Urinary bladder (tissue), 4 donors: ENCODE data around the gene KCNK5. TPM values are rescaled to one million over a fixed set of nuclear protein-coding genes. Genes with fewer than 3 reads are reported as not detected.
A peak's percentile ranks its signal among the peaks of the same experiment; 100 is the strongest.

Experiments
- DNase-seq: peaks from one replicate; pipeline ENCODE4 v3.0.0-alpha.2; 2015; ENCODE audit errors: extremely low spot score
- H3K27ac ChIP-seq: one replicate; pipeline ENCODE4 v1.5.1; 2013; ENCODE audit warnings: low read depth, mild to moderate bottlenecking, moderate library complexity
- H3K36me3 ChIP-seq: one replicate; pipeline ENCODE4 v1.6.1; 2013; ENCODE audit warnings: mild to moderate bottlenecking, moderate library complexity; ENCODE audit not compliant: insufficient read depth
- H3K4me1 ChIP-seq: one replicate; pipeline ENCODE4 v1.6.1; 2013; ENCODE audit warnings: mild to moderate bottlenecking, moderate library complexity; ENCODE audit not compliant: insufficient read depth
- H3K4me3 ChIP-seq: one replicate; pipeline ENCODE4 v1.5.1; 2013; ENCODE audit warnings: low read depth, low read length
- WGBS: extraction: QIAGEN DNeasy Blood & Tissue Kit; methylation state at CpG from one replicate; pipeline ENCODE4 v1.1.7; 2013; 5-methylcytosine and 5-hydroxymethylcytosine counted together
- polyA plus RNA-seq: library from polyadenylated mRNA; stranded (reverse); fragments of 200-250 nt; gene quantifications from one replicate; pipeline ENCODE4 v1.2.3, GENCODE V29; 2013
- total RNA-seq: library from RNA; depleted of rRNA; stranded (reverse); fragments of >200 nt; gene quantifications from one replicate; pipeline ENCODE4 v1.2.3, GENCODE V29; 2014
- donor health status: healthy with polysubstance abuse.
- donor health status: healthy.

Gene KCNK5
- total RNA-seq (2.3 TPM), polyA plus RNA-seq (3.1 TPM)

GRCh38 chr6:39228992-39229767, at the start of gene KCNK5:
KCNK5 (minus strand) TSS chr6:39229475; CDS start chr6:39229111, 364 bp downstream.
- WGBS, result 1% methylated on average over 73 of the region's 73 CpGs
- Histone ChIP-seq H3K27ac (no peak within 1 kb of the TSS), H3K4me3 (peak within 1 kb of the TSS; percentile 51), H3K36me3 (no peaks in the 10 kb centered on the region), H3K4me1 (no peaks in the 10 kb centered on the region)
- DNase-seq, result no peak

DNA sequence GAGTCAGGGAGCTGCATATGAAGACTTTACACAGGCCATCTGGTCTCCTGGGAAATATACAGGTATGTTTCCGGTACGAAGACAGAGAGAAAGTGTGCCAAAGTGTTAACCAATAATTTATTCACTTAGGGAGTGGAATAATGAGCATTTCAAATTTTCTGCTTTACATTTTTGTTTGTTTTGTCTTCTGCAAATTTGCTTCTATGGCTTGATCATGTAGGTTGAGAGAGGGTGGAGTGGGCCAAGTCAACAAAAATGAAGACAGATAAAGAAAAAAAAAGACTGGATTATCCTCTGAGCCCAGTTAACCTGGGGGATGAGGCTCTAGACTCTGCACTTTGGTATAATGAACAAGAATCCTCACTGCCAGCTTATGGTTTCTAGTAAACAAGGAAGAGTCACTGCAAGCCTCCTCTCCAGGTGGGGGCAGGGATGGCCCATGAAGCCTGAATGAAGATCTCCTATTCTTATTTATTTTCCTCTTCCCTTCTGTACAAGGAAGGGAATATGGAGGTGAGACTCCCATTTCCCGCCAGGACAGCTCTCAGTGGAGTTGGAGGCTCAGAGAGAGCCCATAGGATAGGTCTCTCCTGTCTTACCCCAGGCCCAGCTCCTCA, 47.2 kb upstream of the KCNK5 start:
- H3K36me3 ChIP-seq, result no peaks in the 10 kb centered on the region
- DNase-seq, result no peak
- no peak overlapping the region for H3K27ac ChIP-seq
- H3K4me3 ChIP-seq, result no peak overlapping the region
- H3K4me1 ChIP-seq, result no peaks in the 10 kb centered on the region
- whole genome bisulfite sequencing, result 80% methylated on average over 3 of the region's 3 CpGs

GRCh38 chr6:39274903-39275302, 45.6 kb upstream of the KCNK5 start:
- DNase-seq, result no peak
- Histone ChIP-seq H3K4me3 (no peak overlapping the region), H3K4me1 (no peaks in the 10 kb centered on the region), H3K36me3 (no peaks in the 10 kb centered on the region), H3K27ac (no peak overlapping the region)
- WGBS, result 83% methylated on average over 3 of the region's 3 CpGs

- Histone ChIP-seq H3K27ac (no peak overlapping the region), H3K4me1 (no peaks in the 10 kb centered on the region), H3K36me3 (no peaks in the 10 kb centered on the region), H3K4me3 (no peak overlapping the region)
- 77% methylated on average over 4 of the region's 4 CpGs for WGBS
- DNase-seq, result no peak
Observed at GRCh38 chr6:39274471-39274870, 45.2 kb upstream of the KCNK5 start.

GRCh38 chr6:39273406-39273821, 44.1 kb upstream of the KCNK5 start:
- WGBS, result 52% methylated on average over 6 of the region's 6 CpGs
- no peaks in the 10 kb centered on the region for H3K36me3 ChIP-seq
- no peaks in the 10 kb centered on the region for H3K4me1 ChIP-seq
- no peak overlapping the region for H3K27ac ChIP-seq
- H3K4me3 ChIP-seq, result no peak overlapping the region
- DNase-seq, result no peak

- 85% methylated on average over 1 of the region's 1 CpG for WGBS
- H3K4me1 ChIP-seq, result no peaks in the 10 kb centered on the region
- H3K4me3 ChIP-seq, result no peak overlapping the region
- H3K27ac ChIP-seq, result no peak overlapping the region
- no peaks in the 10 kb centered on the region for H3K36me3 ChIP-seq
- no peak for DNase-seq
Observed at GRCh38 chr6:39269961-39270360, 40.7 kb upstream of the KCNK5 start.

DNA sequence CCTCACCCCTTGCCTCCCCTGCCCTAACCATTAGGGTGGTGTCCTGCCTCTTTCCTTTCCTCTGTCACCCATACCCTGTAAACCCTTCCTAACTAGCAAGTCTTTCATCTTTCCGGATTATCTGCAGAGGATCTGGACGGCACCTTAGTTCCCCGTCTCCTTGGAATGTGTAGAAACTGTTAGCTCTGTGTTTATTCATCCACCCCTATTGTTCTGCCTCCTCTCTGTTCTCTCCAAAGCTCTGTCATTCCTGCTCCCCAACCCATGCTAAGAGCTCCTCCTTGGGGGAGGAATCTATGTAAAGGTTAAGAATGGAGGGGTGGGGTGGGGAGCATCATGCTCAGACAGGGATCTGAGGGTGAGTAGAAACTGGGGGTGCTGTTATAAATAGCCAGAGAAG, 39.4 kb upstream of the KCNK5 start:
- no peak for DNase-seq

DNA sequence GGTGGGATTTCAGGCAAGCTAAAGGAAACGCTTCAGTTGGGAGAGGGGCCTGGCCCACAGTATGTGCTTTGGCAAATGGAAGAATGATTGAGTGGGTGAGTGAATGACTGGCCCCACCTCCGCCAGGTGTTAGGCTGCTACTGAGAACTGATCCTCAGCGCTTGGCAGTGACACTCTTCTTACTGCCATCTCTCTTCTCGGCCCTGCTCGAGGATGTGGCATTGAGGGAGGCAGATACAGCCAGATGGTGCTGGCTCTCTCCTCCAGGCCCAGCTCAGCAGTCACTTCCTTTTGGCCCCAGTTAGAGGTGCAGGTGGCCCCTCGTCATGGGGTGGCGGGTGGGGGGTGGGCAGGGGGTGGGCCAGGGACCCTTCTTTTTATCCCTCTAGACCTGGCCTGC, 38.9 kb upstream of the KCNK5 start:
- Histone ChIP-seq H3K27ac (no peak overlapping the region), H3K4me3 (no peak overlapping the region), H3K4me1 (no peaks in the 10 kb centered on the region), H3K36me3 (no peaks in the 10 kb centered on the region)
- WGBS, result 78% methylated on average over 7 of the region's 7 CpGs
- no peak for DNase-seq

More for the DNA sequence above, 39.4 kb upstream of the KCNK5 start:
- Histone ChIP-seq H3K4me1 (no peaks in the 10 kb centered on the region), H3K4me3 (no peak overlapping the region), H3K27ac (no peak overlapping the region), H3K36me3 (no peaks in the 10 kb centered on the region)
- 44% methylated on average over 3 of the region's 3 CpGs for WGBS

DNA sequence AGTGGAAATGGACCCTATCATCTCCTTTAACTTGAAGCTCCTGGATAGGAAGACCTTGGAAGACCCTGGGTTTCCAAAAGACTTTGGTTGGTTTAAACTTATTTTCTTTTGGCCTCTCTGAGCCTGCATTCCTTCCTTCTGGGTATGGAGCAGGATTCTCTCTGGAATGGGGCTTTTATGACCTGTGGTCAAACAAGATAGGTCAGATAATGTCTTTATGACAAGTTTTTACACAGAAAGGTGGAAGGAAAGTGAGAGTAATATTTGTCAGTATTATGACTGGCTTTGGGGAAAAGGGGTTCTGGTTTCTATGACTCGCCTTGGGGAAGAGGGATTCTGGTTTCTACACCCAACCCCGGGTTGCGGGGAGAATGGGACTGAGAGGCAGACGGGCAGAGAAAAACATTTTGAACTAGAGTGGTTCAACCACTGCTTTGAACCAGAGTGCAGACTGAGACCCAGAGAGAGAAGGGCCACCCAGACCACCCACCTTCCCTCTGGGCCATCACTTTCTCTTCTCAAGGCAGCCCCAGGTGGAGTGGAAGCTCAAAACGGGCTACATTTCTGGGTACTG, 37.6 kb upstream of the KCNK5 start:
- WGBS, result 73% methylated on average over 5 of the region's 5 CpGs
- DNase-seq, result no peak
- no peak overlapping the region for H3K4me3 ChIP-seq
- H3K4me1 ChIP-seq, result no peaks in the 10 kb centered on the region
- H3K36me3 ChIP-seq, result no peaks in the 10 kb centered on the region
- H3K27ac ChIP-seq, result no peak overlapping the region

DNA sequence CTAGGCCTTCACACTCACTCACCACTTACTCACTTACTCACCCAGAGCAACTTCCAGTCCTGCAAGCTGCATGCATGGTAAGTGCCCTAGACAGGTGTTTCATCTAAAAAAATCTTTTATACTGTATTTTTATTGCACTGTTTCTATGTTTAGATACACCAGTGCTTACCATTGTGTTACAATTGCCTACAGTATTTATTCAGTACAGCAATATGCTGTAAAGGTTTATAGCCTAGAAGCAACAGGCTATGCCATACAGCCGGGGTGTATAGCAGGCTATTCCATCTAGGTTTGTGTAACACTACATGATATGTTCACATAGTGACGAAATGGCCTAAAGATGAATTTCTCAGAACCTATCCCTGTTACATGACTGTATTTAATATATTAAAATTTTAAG, 37.1 kb upstream of the KCNK5 start:
- WGBS, result 81% methylated on average over 2 of the region's 2 CpGs
- Histone ChIP-seq H3K4me3 (no peak overlapping the region), H3K36me3 (no peaks in the 10 kb centered on the region), H3K4me1 (no peaks in the 10 kb centered on the region), H3K27ac (no peak overlapping the region)
- DNase-seq, result no peak

DNA sequence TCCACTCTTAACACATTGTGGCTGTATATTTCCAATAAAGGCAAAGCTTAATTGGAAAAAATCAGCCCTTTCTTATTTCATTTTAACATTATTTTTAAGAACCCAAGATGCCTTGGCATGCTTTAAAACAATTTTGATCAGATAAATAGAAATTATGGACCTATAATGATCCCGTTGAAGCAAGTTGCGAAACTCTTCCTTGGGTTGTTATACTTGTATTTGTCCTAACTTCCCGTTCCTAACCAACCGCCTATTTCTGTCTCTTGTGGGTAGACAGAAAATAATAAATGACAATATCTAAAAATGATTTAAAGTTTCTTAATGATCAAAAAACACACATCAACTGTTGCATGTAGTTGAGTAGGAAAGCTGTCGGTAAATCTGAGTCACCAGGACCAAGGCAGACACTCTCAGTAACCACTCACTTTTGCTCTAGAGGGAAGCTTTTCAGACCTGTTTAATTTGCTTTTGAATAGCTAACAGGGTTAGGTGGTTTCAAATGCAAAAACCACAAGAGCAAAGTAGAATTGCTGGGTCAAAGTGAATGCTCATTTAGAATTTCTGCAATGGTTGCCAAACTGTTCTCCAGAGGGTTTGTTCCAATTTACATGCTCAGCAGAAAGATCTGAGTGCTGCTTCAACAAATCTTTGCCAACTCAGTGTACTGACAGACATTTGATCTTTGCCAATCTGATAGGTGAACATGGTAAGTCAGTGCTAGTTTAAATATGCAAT, 34.2 kb upstream of the KCNK5 start:
- H3K36me3 ChIP-seq, result no peaks in the 10 kb centered on the region
- H3K27ac ChIP-seq, result no peak overlapping the region
- no peak for DNase-seq

DNA sequence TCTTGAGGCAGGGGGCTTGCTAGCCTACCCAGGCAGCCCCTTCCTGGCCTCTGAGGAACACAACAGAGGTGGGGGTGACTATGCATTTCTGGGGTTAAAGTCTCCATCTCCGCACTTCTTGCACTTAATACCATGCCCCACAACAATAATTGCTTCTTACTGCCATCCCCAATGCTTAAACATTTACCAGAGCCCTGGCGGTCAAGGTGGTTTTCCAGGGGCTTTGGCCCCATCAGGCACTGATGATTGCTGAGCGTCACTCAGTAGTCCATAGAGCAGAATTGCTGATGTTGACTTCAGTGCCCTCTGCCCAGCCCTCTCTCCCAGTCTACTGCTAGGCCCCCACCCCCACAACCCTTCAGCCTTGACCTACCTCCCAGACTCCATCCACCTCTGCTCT, 32.5 kb upstream of the KCNK5 start:
- H3K36me3 ChIP-seq, result no peaks in the 10 kb centered on the region
- no peak overlapping the region for H3K27ac ChIP-seq
- WGBS, result 96% methylated on average over 3 of the region's 3 CpGs
- H3K4me1 ChIP-seq, result no peaks in the 10 kb centered on the region
- no peak overlapping the region for H3K4me3 ChIP-seq
- no peak for DNase-seq

More for the DNA sequence above, 34.2 kb upstream of the KCNK5 start:
- Histone ChIP-seq H3K4me1 (no peaks in the 10 kb centered on the region), H3K4me3 (no peak overlapping the region)
- 42% methylated on average over 5 of the region's 5 CpGs for WGBS

- Histone ChIP-seq H3K36me3 (no peaks in the 10 kb centered on the region), H3K4me1 (no peaks in the 10 kb centered on the region), H3K4me3 (no peak overlapping the region), H3K27ac (no peak overlapping the region)
- 79% methylated on average over 2 of the region's 2 CpGs for WGBS
- no peak for DNase-seq
Observed at GRCh38 chr6:39260953-39261352, 31.7 kb upstream of the KCNK5 start.
